ENCODE measurements around the gene C2orf66. TPM values are rescaled to one million over a fixed set of nuclear protein-coding genes. Genes with fewer than 3 reads are reported as not detected.

C2orf66 gene
- under 0.01 and 0.38 TPM in 2 replicates for total RNA-seq

DNA sequence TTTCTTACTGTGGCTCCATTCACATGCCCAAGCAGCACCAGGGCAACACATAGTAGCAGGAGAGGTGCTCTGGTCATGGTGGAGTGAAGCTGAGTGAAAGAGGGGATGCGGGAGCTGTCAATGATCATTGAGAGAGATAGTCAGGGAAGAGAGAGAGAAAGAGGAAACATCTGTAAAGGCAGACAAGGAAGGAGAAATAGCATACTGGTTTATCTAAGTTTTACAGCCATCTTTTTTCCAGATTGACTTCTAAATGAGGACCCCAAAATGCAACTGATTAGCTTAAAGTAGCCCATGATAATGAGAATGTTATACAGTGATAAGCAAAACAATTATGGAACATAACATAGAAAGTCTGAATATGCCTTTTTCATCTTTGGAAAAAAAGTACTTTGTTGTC, at the start of gene C2orf66:
C2orf66 (minus strand) TSS at position 96 of the 400 bp plus-strand sequence; CDS start at position 77, 19 bp downstream.

Small RNAs within 50 kb of the gene (small RNA-seq; reads per million reads assigned to genes)
- not detected for gene AC012486.1

Other genes starting within 250 kb of the C2orf66 start
- gene HECW2, start 215.8 kb downstream of the C2orf66 start, total RNA-seq = 88.2 and 133 TPM in 2 replicates
- gene CCDC150, start 169.6 kb downstream of the C2orf66 start, total RNA-seq = 6.2 and 10.3 TPM in 2 replicates
- gene GTF3C3, start 9.7 kb downstream of the C2orf66 start, total RNA-seq = 46.1 and 52.0 TPM in 2 replicates
- gene PGAP1, start 117.4 kb upstream of the C2orf66 start, total RNA-seq = 14.7 and 15.4 TPM in 2 replicates